KMS-11 (cell line): Measurements from ENCODE around the gene CFDP1.

Experiments
- H2AFZ ChIP-seq: fragments of 200-600 bp; sonication (generic); 2 replicates; pipeline ENCODE4 v1.6.1; 2016; ENCODE audit warnings: antibody characterized with exemption, mixed run types, low read depth
- H3K27ac ChIP-seq: fragments of 200-600 bp; sonication (generic); 2 replicates; pipeline ENCODE4 v1.6.1; 2016; ENCODE audit warnings: mild to moderate bottlenecking, mixed run types
- H3K27me3 ChIP-seq: fragments of 200-600 bp; sonication (generic); 2 replicates; pipeline ENCODE4 v1.6.1; 2017; ENCODE audit warnings: mild to moderate bottlenecking, low read depth, mixed run types, moderate library complexity; ENCODE audit not compliant: insufficient read depth
- H3K36me3 ChIP-seq: fragments of 200-600 bp; sonication (generic); 2 replicates; pipeline ENCODE4 v1.6.1; 2017; ENCODE audit warnings: mild to moderate bottlenecking, mixed run types; ENCODE audit not compliant: insufficient read depth
- H3K4me1 ChIP-seq: fragments of 200-600 bp; sonication (generic); 2 replicates; pipeline ENCODE4 v1.6.1; 2016; ENCODE audit warnings: mild to moderate bottlenecking, low read depth, mixed run types; ENCODE audit not compliant: poor library complexity, severe bottlenecking
- H3K4me2 ChIP-seq: fragments of 200-600 bp; sonication (generic); 2 replicates; pipeline ENCODE4 v1.7.0; 2016; ENCODE audit warnings: mild to moderate bottlenecking, mixed run types
- H3K4me3 ChIP-seq: fragments of 200-600 bp; sonication (generic); IDR thresholded peaks from 2 replicates; pipeline ENCODE4 v1.6.1; 2017; ENCODE audit warnings: low read depth, low read length, mixed read lengths; ENCODE audit not compliant: insufficient read depth
- H3K79me2 ChIP-seq: fragments of 200-600 bp; sonication (generic); 2 replicates; pipeline ENCODE4 v1.6.1; 2016; ENCODE audit warnings: low read depth, mixed run types; ENCODE audit not compliant: insufficient read depth
- H3K9ac ChIP-seq: fragments of 200-600 bp; sonication (generic); 2 replicates; pipeline ENCODE4 v1.6.1; 2016; ENCODE audit warnings: mild to moderate bottlenecking, mixed run types
- H4K20me1 ChIP-seq: fragments of 200-600 bp; sonication (generic); 2 replicates; pipeline ENCODE4 v1.6.1; 2016; ENCODE audit warnings: mild to moderate bottlenecking, mixed run types; ENCODE audit not compliant: insufficient read depth
- CTCF ChIP-seq: fragments of 200-600 bp; sonication (generic); conservative IDR thresholded peaks from 2 replicates; pipeline ENCODE4 v1.6.1; 2017; ENCODE audit warnings: low read depth, mild to moderate bottlenecking, antibody characterized with exemption, low read length, moderate library complexity, mixed read lengths

The CFDP1 gene

GRCh38 chr16:75294773-75295459, 138.4 kb downstream of the CFDP1 start:
- Histone ChIP-seq H3K4me2 (no peak overlapping the region), H3K27me3 (no peaks in the 10 kb centered on the region), H3K79me2 (no peaks in the 10 kb centered on the region), H4K20me1 (no peaks in the 10 kb centered on the region), H3K9ac (no peak overlapping the region), H3K4me3 (no peak overlapping the region), H3K27ac (no peak overlapping the region), H3K4me1 (no peaks in the 10 kb centered on the region), H2AFZ (no peak overlapping the region), H3K36me3 (no peaks in the 10 kb centered on the region)
- TF ChIP-seq CTCF = no peak

- TF ChIP-seq CTCF = no peak
- no peak overlapping the region for H3K4me3 ChIP-seq
- no peak overlapping the region for H3K4me2 ChIP-seq
- H3K4me1 ChIP-seq = no peaks in the 10 kb centered on the region
- H2AFZ ChIP-seq = no peak overlapping the region
- H3K27me3 ChIP-seq = no peaks in the 10 kb centered on the region
- no peaks in the 10 kb centered on the region for H3K36me3 ChIP-seq
- H3K9ac ChIP-seq = no peak overlapping the region
- no peaks in the 10 kb centered on the region for H3K79me2 ChIP-seq
- no peaks in the 10 kb centered on the region for H4K20me1 ChIP-seq
- no peak overlapping the region for H3K27ac ChIP-seq
Measured at GRCh38 chr16:75293772-75294171, 139.5 kb downstream of the CFDP1 start.

GRCh38 chr16:75293173-75293572, 140.1 kb downstream of the CFDP1 start:
- no peak overlapping the region for H3K27ac ChIP-seq
- no peaks in the 10 kb centered on the region for H3K79me2 ChIP-seq
- no peak overlapping the region for H3K9ac ChIP-seq
- H2AFZ ChIP-seq = no peak overlapping the region
- no peaks in the 10 kb centered on the region for H3K36me3 ChIP-seq
- H3K4me2 ChIP-seq = no peak overlapping the region
- H4K20me1 ChIP-seq = no peaks in the 10 kb centered on the region
- no peaks in the 10 kb centered on the region for H3K27me3 ChIP-seq
- no peaks in the 10 kb centered on the region for H3K4me1 ChIP-seq
- no peak for TF ChIP-seq CTCF
- H3K4me3 ChIP-seq = no peak overlapping the region

- Histone ChIP-seq H3K27me3 (no peaks in the 10 kb centered on the region), H3K27ac (no peak overlapping the region), H3K36me3 (no peaks in the 10 kb centered on the region), H3K79me2 (no peaks in the 10 kb centered on the region), H4K20me1 (no peaks in the 10 kb centered on the region), H3K4me1 (no peaks in the 10 kb centered on the region), H3K9ac (no peak overlapping the region), H3K4me2 (no peak overlapping the region), H2AFZ (no peak overlapping the region), H3K4me3 (no peak overlapping the region)
- TF ChIP-seq CTCF = no peak
Measured at GRCh38 chr16:75292691-75293090, 140.6 kb downstream of the CFDP1 start.
